Astrocyte (in vitro differentiated cells and primary cell): ENCODE measurements around the gene HOXA13. TPM values are rescaled to one million over a fixed set of nuclear protein-coding genes. Genes with fewer than 3 reads are reported as not detected.

Experiments used
- DNase-seq: peaks from one replicate; pipeline ENCODE4 v3.0.0-alpha.2; 2010; ENCODE audit warnings: low read depth
- FAIRE-seq: peaks from 2 replicates; lab custom pipeline; 2011; peaks lifted over from hg19 to GRCh38; lab: Jason Lieb, UNC
- H2AFZ ChIP-seq: 2 replicates; pipeline ENCODE4 v1.6.0; 2012; ENCODE audit warnings: low read depth, low read length, inconsistent platforms
- H3K27ac ChIP-seq: 2 replicates; pipeline ENCODE4 v1.5.1; 2011; ENCODE audit warnings: low read depth, low read length, inconsistent platforms
- H3K27me3 ChIP-seq: 2 replicates; pipeline ENCODE4 v1.6.0; 2011; ENCODE audit warnings: low read length, inconsistent platforms; ENCODE audit not compliant: insufficient read depth
- H3K36me3 ChIP-seq: 2 replicates; pipeline ENCODE4 v1.5.1; 2011; ENCODE audit warnings: low read length, inconsistent platforms; ENCODE audit not compliant: insufficient read depth
- H3K4me1 ChIP-seq: 2 replicates; pipeline ENCODE4 v1.5.1; 2011; ENCODE audit warnings: low read length, inconsistent platforms; ENCODE audit not compliant: insufficient read depth
- H3K4me2 ChIP-seq: 2 replicates; pipeline ENCODE4 v1.6.0; 2012; ENCODE audit warnings: low read length, inconsistent platforms
- H3K4me3 ChIP-seq: 2 replicates; pipeline ENCODE4 v1.5.1; 2011; ENCODE audit warnings: low read depth, mild to moderate bottlenecking, low read length, inconsistent platforms; ENCODE audit not compliant: insufficient read depth
- H3K79me2 ChIP-seq: 2 replicates; pipeline ENCODE4 v1.6.0; 2012; ENCODE audit warnings: mild to moderate bottlenecking, low read length, inconsistent platforms; ENCODE audit not compliant: insufficient read depth
- H3K9ac ChIP-seq: 2 replicates; pipeline ENCODE4 v1.6.0; 2012; ENCODE audit warnings: mild to moderate bottlenecking, low read length, inconsistent platforms
- H3K9me3 ChIP-seq: 2 replicates; pipeline ENCODE4 v1.5.1; 2012; ENCODE audit warnings: low read depth, mild to moderate bottlenecking, low read length, inconsistent platforms; ENCODE audit not compliant: insufficient read depth
- H4K20me1 ChIP-seq: 2 replicates; pipeline ENCODE4 v1.6.0; 2012; ENCODE audit warnings: low read length, inconsistent platforms; ENCODE audit not compliant: insufficient read depth
- H3K27ac Mint-ChIP-seq: one replicate; pipeline ENCODE4 v1.8.0; 2021; ENCODE audit warnings: mild to moderate bottlenecking, mixed read lengths; ENCODE audit not compliant: unreplicated experiment
- H3K27me3 Mint-ChIP-seq: one replicate; pipeline ENCODE4 v1.8.0; 2021; ENCODE audit warnings: low read depth, mixed read lengths; ENCODE audit not compliant: unreplicated experiment
- H3K36me3 Mint-ChIP-seq: one replicate; pipeline ENCODE4 v1.8.0; 2021; ENCODE audit warnings: low read depth, mixed read lengths; ENCODE audit not compliant: unreplicated experiment
- H3K4me1 Mint-ChIP-seq: one replicate; pipeline ENCODE4 v1.8.0; 2021; ENCODE audit warnings: low read depth, mixed read lengths; ENCODE audit not compliant: unreplicated experiment
- H3K4me3 Mint-ChIP-seq: one replicate; pipeline ENCODE4 v1.8.0; 2021; ENCODE audit warnings: mild to moderate bottlenecking, moderate library complexity, mixed read lengths; ENCODE audit not compliant: unreplicated experiment
- H3K9me3 Mint-ChIP-seq: one replicate; pipeline ENCODE4 v1.8.0; 2021; ENCODE audit warnings: mild to moderate bottlenecking, mixed read lengths; ENCODE audit not compliant: unreplicated experiment
- CTCF ChIP-seq: IDR thresholded peaks from 2 replicates; pipeline ENCODE4 v1.5.1; 2011; ENCODE audit warnings: low read depth, mild to moderate bottlenecking, inconsistent platforms, low read length, moderate library complexity; ENCODE audit not compliant: insufficient read depth
- EZH2 ChIP-seq: IDR thresholded peaks from 2 replicates; pipeline ENCODE4 v1.6.1; 2012; ENCODE audit warnings: mild to moderate bottlenecking, low read length, inconsistent platforms; ENCODE audit not compliant: insufficient read depth
- total RNA-seq: library from RNA; stranded (reverse); gene quantifications from 2 replicates; pipeline ENCODE4 v1.2.1, GENCODE V29; 2021

Gene HOXA13
- total RNA-seq, 1 donor from 2014 or later, result not detected

GRCh38 chr7:27209933-27210440 lies 10.1 kb upstream of the HOXA13 start:
- no peak overlapping the region for H3K27ac Mint-ChIP-seq
- H3K36me3 ChIP-seq, result no peaks in the 10 kb centered on the region
- peaks cover 4% of the 10 kb centered on the region for H4K20me1 ChIP-seq
- FAIRE-seq (no peak), DNase-seq (no peak)
- H3K27me3 ChIP-seq, result peaks cover 100% of the 10 kb centered on the region
- no peaks in the 10 kb centered on the region for H3K79me2 ChIP-seq
- no peak overlapping the region for H2AFZ ChIP-seq
- H3K9ac ChIP-seq, result no peak overlapping the region
- peaks cover 92% of the 10 kb centered on the region for H3K27me3 Mint-ChIP-seq
- H3K4me1 Mint-ChIP-seq, result no peaks in the 10 kb centered on the region
- H3K4me3 ChIP-seq, result no peak overlapping the region
- peaks cover 4% of the 10 kb centered on the region for H3K9me3 Mint-ChIP-seq
- H3K9me3 ChIP-seq, result no peaks in the 10 kb centered on the region
- H3K27ac ChIP-seq, result no peak overlapping the region
- H3K36me3 Mint-ChIP-seq, result peaks cover 3% of the 10 kb centered on the region
- peak overlapping the region; percentile 82 for H3K4me2 ChIP-seq
- H3K4me3 Mint-ChIP-seq, result no peak overlapping the region
- H3K4me1 ChIP-seq, result peaks cover 11% of the 10 kb centered on the region
- no peak for TF ChIP-seq EZH2

- H3K9me3 ChIP-seq, result no peaks in the 10 kb centered on the region
- Mint-ChIP-seq H3K36me3 (no peaks in the 10 kb centered on the region), H3K4me3 (no peak overlapping the region), H3K9me3 (peaks cover 4% of the 10 kb centered on the region), H3K27ac (no peak overlapping the region), H3K4me1 (no peaks in the 10 kb centered on the region), H3K27me3 (peaks cover 93% of the 10 kb centered on the region)
- peaks cover 100% of the 10 kb centered on the region for H3K27me3 ChIP-seq
- H3K79me2 ChIP-seq, result no peaks in the 10 kb centered on the region
- no peak overlapping the region for H3K27ac ChIP-seq
- no peak overlapping the region for H3K9ac ChIP-seq
- H3K4me1 ChIP-seq, result peaks cover 15% of the 10 kb centered on the region
- H4K20me1 ChIP-seq, result peaks cover 7% of the 10 kb centered on the region
- TF ChIP-seq EZH2 (no peak), CTCF (no peak)
- H2AFZ ChIP-seq, result no peak overlapping the region
- no peak for FAIRE-seq
- no peak overlapping the region for H3K4me3 ChIP-seq
- H3K36me3 ChIP-seq, result no peaks in the 10 kb centered on the region
- H3K4me2 ChIP-seq, result no peak overlapping the region
- DNase-seq, result no peak
These were observed 9.1 kb upstream of the HOXA13 start for GRCh38 chr7:27208998-27209397.

- H3K79me2 ChIP-seq, result no peaks in the 10 kb centered on the region
- Mint-ChIP-seq H3K27ac (no peak overlapping the region), H3K27me3 (peaks cover 95% of the 10 kb centered on the region), H3K9me3 (peaks cover 8% of the 10 kb centered on the region), H3K36me3 (no peaks in the 10 kb centered on the region), H3K4me1 (no peaks in the 10 kb centered on the region), H3K4me3 (no peak overlapping the region)
- H3K4me2 ChIP-seq, result no peak overlapping the region
- peaks cover 15% of the 10 kb centered on the region for H3K4me1 ChIP-seq
- no peak overlapping the region for H3K27ac ChIP-seq
- no peak overlapping the region for H2AFZ ChIP-seq
- H3K9me3 ChIP-seq, result no peaks in the 10 kb centered on the region
- H3K36me3 ChIP-seq, result no peaks in the 10 kb centered on the region
- TF ChIP-seq CTCF (no peak), EZH2 (peak; percentile 15)
- FAIRE-seq, result no peak
- no peak overlapping the region for H3K4me3 ChIP-seq
- no peak overlapping the region for H3K9ac ChIP-seq
- DNase-seq, result no peak
- H4K20me1 ChIP-seq, result peaks cover 17% of the 10 kb centered on the region
- H3K27me3 ChIP-seq, result peaks cover 100% of the 10 kb centered on the region
These were observed 7.6 kb upstream of the HOXA13 start for GRCh38 chr7:27207348-27207985.
